ENCODE results near the gene MECP2.

GRCh38 chrX:154026136-154027021 lies 71.1 kb downstream of the MECP2 start:
- TF ChIP-seq BACH2 (CRISPR knock-in tag; IDR thresholded peaks at IDR 0.05; ENCODE audit: borderline replicate concordance): no peak
- TF ChIP-seq PATZ1 (CRISPR knock-in tag; IDR thresholded peaks at IDR 0.05; ENCODE audit: borderline replicate concordance): no peak
- no peak for TF ChIP-seq CREB5 (CRISPR knock-in tag; IDR thresholded peaks at IDR 0.05; ENCODE audit: low read depth)
- no peak for TF ChIP-seq OSR1 (CRISPR knock-in tag; IDR thresholded peaks at IDR 0.05)
- no peak for TF ChIP-seq ARNTL (CRISPR knock-in tag; IDR thresholded peaks at IDR 0.05; ENCODE audit: borderline replicate concordance, low read depth)
- TF ChIP-seq ZFP30 (CRISPR knock-in tag; IDR thresholded peaks at IDR 0.05): no peak
- TF ChIP-seq TSHZ2 (CRISPR knock-in tag; IDR thresholded peaks at IDR 0.05): no peak
- no peak for TF ChIP-seq ESRRG (CRISPR knock-in tag; IDR thresholded peaks at IDR 0.05)
- TF ChIP-seq RARB (CRISPR knock-in tag; IDR thresholded peaks at IDR 0.05): no peak
- no peak for TF ChIP-seq CSDC2 (CRISPR knock-in tag; IDR thresholded peaks at IDR 0.05)

Data from SK-N-SH treated with all-trans-retinoic acid at 6 μM for 48 hours (cell line).